Measurements from ENCODE around the gene F2.

- no peak for TF ChIP-seq CTCF (IDR thresholded peaks at IDR 0.05)
- no peak for TF ChIP-seq POLR2A (IDR thresholded peaks at IDR 0.05)
Observed at GRCh38 chr11:46745328-46745727, 26.3 kb downstream of the F2 start.
